Ovary (tissue), 9 donors: ENCODE data around the gene CYB5R3. TPM values are rescaled to one million over a fixed set of nuclear protein-coding genes. Genes with fewer than 3 reads are reported as not detected.
A peak's percentile ranks its signal among the peaks of the same experiment; 100 is the strongest.

Source experiments
- DNase-seq, 5 donors: peaks; one replicate each; pipeline ENCODE4 v3.0.0-alpha.2; 2019 to 2020
- H3K27ac ChIP-seq, 2 donors: fragments of 200-600 bp; one replicate each; pipeline versions ENCODE4 v1.5.1 to v1.8.0; 2019 to 2022
- H3K27me3 ChIP-seq: fragments of 200-600 bp; one replicate; pipeline ENCODE4 v1.8.0; 2022
- H3K36me3 ChIP-seq: fragments of 200-600 bp; sonication (generic); one replicate; pipeline ENCODE4 v1.5.1; 2019
- H3K4me1 ChIP-seq: one replicate; pipeline ENCODE4 v1.8.1; 2013; ENCODE audit warnings: mild to moderate bottlenecking, moderate library complexity; ENCODE audit not compliant: insufficient read depth
- H3K4me3 ChIP-seq: fragments of 200-600 bp; sonication (generic); one replicate; pipeline ENCODE4 v1.5.1; 2017
- H3K9me3 ChIP-seq, 2 donors: fragments of 200-600 bp in 1 of 2; sonication (generic) in 1 of 2; one replicate each; pipeline versions ENCODE4 v1.5.1 to v1.8.1; 2013 to 2019; ENCODE audit warnings: mild to moderate bottlenecking in 1 of 2, moderate library complexity in 1 of 2
- CTCF ChIP-seq, 3 donors: fragments of 450-650 bp in 2 of 3; fragments of 200-600 bp in 1 of 3; IDR thresholded peaks; one replicate each; pipeline versions ENCODE4 v1.5.1 to v1.8.0; 2016 to 2022; ENCODE audit warnings: antibody characterized with exemption in 3 of 3, mild to moderate bottlenecking in 1 of 3
- EP300 ChIP-seq: sonication (generic); formaldehyde crosslinking; IDR thresholded peaks from one replicate; pipeline ENCODE4 v1.6.1; 2017; ENCODE audit warnings: antibody characterized with exemption
- POLR2A ChIP-seq: fragments of 450-650 bp; IDR thresholded peaks from one replicate; pipeline ENCODE4 v1.6.1; 2017; ENCODE audit warnings: antibody characterized with exemption, mild to moderate bottlenecking, moderate library complexity
- WGBS, 3 donors: extraction: QIAGEN DNeasy Blood & Tissue Kit in 1 of 3; methylation state at CpG; one replicate each; pipeline versions ENCODE4 v1.1.5 to v1.1.7; 2013 to 2017; 5-methylcytosine and 5-hydroxymethylcytosine counted together
- intact Hi-C, 4 donors: fragments of 100-400 bp; cut with DNase I; formaldehyde crosslinking; loops; one replicate each; pipeline versions ENCODE4 v1.11.0 to v1.15.1; 2022 to 2023
- polyA plus RNA-seq, 2 donors: library from polyadenylated mRNA; stranded (reverse); fragments of 200-250 nt in 1 of 2; fragments of 350-450 nt in 1 of 2; fragmentation: Illumina TruSeq in 1 of 2; extraction: RNeasy Lipid Tissue Mini Kit (QIAGEN cat#74804) in 1 of 2; gene quantifications; one replicate each; pipeline ENCODE4 v1.2.3, GENCODE V29; 2013 to 2014
- total RNA-seq, 7 donors: library from RNA; depleted of rRNA in 2 of 7; stranded (reverse); fragments of >200 nt in 2 of 7; fragmentation: NEBNext Ultra II Directional in 3 of 7; extraction: Animal tissue kit (Norgen Biotek cat#: 25700) in 3 of 7; gene quantifications; one replicate each; pipeline versions ENCODE4 v1.1.0 to v1.2.4, GENCODE V29; 2016 to 2023
- donor health status: DM: no; HTN: no; CAD: no; lungs with moderate emphysema.
- donor health status: DM: no; HTN: no; CAD: no.
- donor health status: Bipolar disorder and iron deficiency.
- donor health status: DM: yes; HTN: yes; CAD: no.
- donor health status: DM: no; HTN: no; CAD: no.
- donor health status: DM: yes; HTN: yes; CAD: no.

The CYB5R3 gene
- total and polyA plus RNA-seq, 9 donors: 56.9 to 279 (median 228) TPM

DNA sequence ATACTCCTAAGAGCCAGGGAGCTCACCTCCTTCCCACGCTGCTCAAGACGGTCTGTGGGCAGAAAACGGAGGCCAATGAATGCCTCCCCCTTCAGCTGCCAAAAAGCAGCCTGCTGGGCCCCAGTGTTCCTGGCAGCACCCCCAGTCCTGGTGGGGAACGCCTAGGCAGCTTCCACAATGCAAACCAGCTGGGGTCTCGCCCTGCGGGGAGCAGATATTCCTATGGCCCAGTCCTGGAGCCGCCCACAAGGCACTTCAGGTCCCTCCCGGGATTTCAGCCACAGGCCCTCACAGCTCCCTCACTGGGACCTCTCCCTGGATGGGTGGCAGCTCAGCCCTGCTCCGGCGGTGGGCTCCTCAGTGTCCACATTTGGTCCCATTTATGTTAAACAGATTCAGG lies 42.2 kb upstream of the CYB5R3 start:
- TF ChIP-seq POLR2A (no peak), EP300 (no peak), CTCF (IDR thresholded peaks at IDR 0.05) (no peak)
- H3K4me3 ChIP-seq: no peak overlapping the region
- H3K4me1 ChIP-seq: peaks cover 16% of the 10 kb centered on the region
- DNase-seq: no peak
- no peaks in the 10 kb centered on the region for H3K27me3 ChIP-seq
- 54 to 83% (median 72%) methylated on average over 10 of the region's 10 CpGs for WGBS, 3 donors
- intact Hi-C loops: loop anchor here in 1 of 4 donors (10.0 kb wide), 1 partner anchor 243 kb away; no protein-coding TSS in a partner anchor
- H3K9me3 ChIP-seq: no peaks in the 10 kb centered on the region
- no peak overlapping the region for H3K27ac ChIP-seq
- no peaks in the 10 kb centered on the region for H3K36me3 ChIP-seq

DNA sequence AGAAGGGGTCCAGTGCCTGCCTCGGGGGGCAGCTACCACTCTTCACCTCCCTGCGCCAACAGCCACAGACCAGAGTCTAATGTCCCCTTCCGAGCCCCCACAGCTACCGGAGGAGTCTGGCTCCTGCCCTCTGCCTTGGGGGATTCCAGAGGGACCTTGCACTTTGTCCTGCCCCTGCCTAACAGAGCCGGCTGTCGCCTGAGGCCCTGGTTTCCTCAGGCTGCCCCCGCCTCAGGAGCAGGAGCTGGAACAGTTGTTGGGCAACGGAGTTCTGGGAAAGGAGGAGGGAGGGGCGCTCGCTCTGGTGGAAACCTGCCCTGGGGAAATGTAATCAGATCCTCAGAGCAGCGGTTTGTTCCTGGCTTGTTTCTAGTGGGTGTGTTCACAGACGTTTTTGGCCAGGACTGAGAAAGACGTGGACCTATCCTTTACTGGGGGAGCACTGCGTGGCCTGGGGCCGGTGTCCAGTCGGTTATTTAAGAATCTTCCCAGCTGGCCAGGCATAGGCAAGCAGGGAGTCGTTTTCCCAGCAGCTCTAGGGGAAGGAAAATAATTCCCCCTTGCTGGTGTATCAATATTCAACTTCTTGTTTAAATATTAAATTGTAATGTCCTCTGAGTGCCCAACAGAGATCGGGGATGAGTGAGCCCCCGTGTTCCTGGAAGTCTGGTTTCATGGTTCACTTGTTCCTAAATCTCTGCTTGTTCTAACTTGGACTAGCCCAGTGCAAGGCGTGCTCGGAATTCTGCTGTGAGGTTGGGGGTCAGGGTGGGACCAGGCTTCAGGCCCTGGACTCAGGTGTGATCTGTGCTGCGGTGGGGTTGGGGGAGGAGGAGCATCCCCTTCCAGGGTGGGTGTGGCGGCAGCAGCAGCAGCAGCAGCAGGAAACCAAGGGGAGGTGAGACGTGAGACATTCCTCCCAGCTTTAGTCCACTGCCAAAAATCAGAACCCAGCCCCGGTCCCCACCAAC lies 39.3 kb upstream of the CYB5R3 start:
- Histone ChIP-seq H3K4me1 (peaks cover 33% of the 10 kb centered on the region), H3K36me3 (no peaks in the 10 kb centered on the region), H3K27me3 (no peaks in the 10 kb centered on the region), H3K9me3 (no peaks in the 10 kb centered on the region), H3K27ac (peak overlapping the region; percentile 76 to 88), H3K4me3 (no peak overlapping the region)
- DNase-seq: peak; percentile 86 to 96 (median 90)
- 11 to 17% (median 14%) methylated on average over 25 of the region's 25 CpGs for WGBS, 3 donors
- intact Hi-C loops: no loop called here
- TF ChIP-seq POLR2A (peak; percentile 47), CTCF (IDR thresholded peaks at IDR 0.05) (peak in 1 of 3 donors; percentile 7), EP300 (peak; percentile 91)

- intact Hi-C loops: no loop called here
- peaks cover 39% of the 10 kb centered on the region for H3K4me1 ChIP-seq
- H3K9me3 ChIP-seq: no peaks in the 10 kb centered on the region
- 92 to 96% (median 93%) methylated on average over 14 of the region's 14 CpGs for WGBS, 3 donors
- H3K4me3 ChIP-seq: no peak overlapping the region
- TF ChIP-seq POLR2A (no peak), CTCF (IDR thresholded peaks at IDR 0.05) (no peak), EP300 (no peak)
- no peaks in the 10 kb centered on the region for H3K36me3 ChIP-seq
- peak in 1 of 5 donors; percentile 58 for DNase-seq
- peak overlapping the region; percentile 42 to 62 for H3K27ac ChIP-seq
- H3K27me3 ChIP-seq: no peaks in the 10 kb centered on the region
Measured at GRCh38 chr22:42686756-42687491, 37.7 kb upstream of the CYB5R3 start.

DNA sequence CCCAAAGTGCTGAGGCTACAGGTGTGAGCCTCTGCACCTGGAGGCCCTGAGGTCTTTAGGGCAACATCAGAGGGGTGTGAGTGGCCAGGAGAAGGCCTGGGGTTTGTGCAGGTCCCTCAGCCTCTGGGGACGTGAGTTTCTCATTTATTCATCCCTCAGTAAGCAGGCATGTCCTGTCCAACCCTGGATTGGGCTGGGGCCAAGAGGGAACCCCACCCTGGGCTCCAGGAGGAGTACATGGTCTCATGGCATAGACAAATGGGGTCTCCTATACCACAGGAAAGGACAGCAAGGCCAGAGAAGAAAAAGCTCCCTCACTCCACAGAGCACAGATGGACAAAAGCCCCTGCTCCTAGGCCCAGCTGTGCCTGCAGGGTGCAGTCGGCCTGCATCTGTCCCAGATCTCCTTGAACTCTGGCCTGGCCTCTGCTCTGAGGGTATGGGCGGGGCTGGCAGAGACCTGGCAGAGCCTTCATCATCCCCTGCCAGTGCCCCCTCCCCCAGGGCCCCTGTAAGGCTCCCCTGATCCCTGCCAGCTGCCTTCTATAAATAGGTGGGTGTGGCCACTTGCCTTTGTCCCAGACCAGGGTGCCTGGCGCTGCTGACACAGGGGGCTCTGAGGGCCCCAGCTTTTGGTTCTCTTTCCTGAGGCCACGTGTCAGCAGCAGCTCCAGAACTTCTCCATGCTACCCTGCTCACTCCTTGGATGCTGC lies 36.9 kb upstream of the CYB5R3 start:
- peaks cover 39% of the 10 kb centered on the region for H3K4me1 ChIP-seq
- intact Hi-C loops: no loop called here
- peak; percentile 42 to 64 (median 61) for DNase-seq

More for the DNA sequence above, 36.9 kb upstream of the CYB5R3 start:
- H3K36me3 ChIP-seq: no peaks in the 10 kb centered on the region
- no peaks in the 10 kb centered on the region for H3K27me3 ChIP-seq
- TF ChIP-seq POLR2A (no peak), EP300 (no peak), CTCF (IDR thresholded peaks at IDR 0.05) (no peak)
- no peak overlapping the region for H3K4me3 ChIP-seq
- WGBS, 3 donors: 52 to 55% (median 53%) methylated on average over 5 of the region's 5 CpGs
- H3K9me3 ChIP-seq: no peaks in the 10 kb centered on the region
- peak overlapping the region; percentile 42 to 62 for H3K27ac ChIP-seq
